Mesendoderm (in vitro differentiated cells): ENCODE results near the gene CPA5.

Experiments
- DNase-seq: peaks from one replicate; pipeline ENCODE4 v3.0.0; 2013
- H2AK5ac ChIP-seq: 2 replicates; pipeline ENCODE4 v1.6.1; 2013; ENCODE audit warnings: low read length, inconsistent platforms
- H2BK120ac ChIP-seq: 2 replicates; pipeline ENCODE4 v1.6.1; 2013; ENCODE audit warnings: low read depth, mild to moderate bottlenecking, low read length, moderate library complexity, mixed read lengths
- H2BK15ac ChIP-seq: replicated peaks from 2 replicates; pipeline ENCODE4 v1.6.1; 2013; ENCODE audit warnings: low read depth, mild to moderate bottlenecking, moderate library complexity
- H2BK5ac ChIP-seq: 2 replicates; pipeline ENCODE4 v1.6.1; 2013; ENCODE audit warnings: low read length, inconsistent platforms
- H3K18ac ChIP-seq: 2 replicates; pipeline ENCODE4 v1.6.1; 2013; ENCODE audit warnings: mild to moderate bottlenecking, low read length, mixed read lengths
- H3K23ac ChIP-seq: one replicate; pipeline ENCODE4 v1.6.1; 2013; ENCODE audit warnings: low read length
- H3K27ac ChIP-seq: 2 replicates; pipeline ENCODE4 v1.5.1; 2013; ENCODE audit warnings: low read depth, mild to moderate bottlenecking, inconsistent platforms, low read length, moderate library complexity
- H3K27me3 ChIP-seq: 2 replicates; pipeline ENCODE4 v1.6.1; 2013; ENCODE audit warnings: low read length, control low read depth, mild to moderate bottlenecking, inconsistent platforms; ENCODE audit not compliant: insufficient read depth, poor library complexity
- H3K36me3 ChIP-seq: 2 replicates; pipeline ENCODE4 v1.6.1; 2013; ENCODE audit warnings: low read length, inconsistent platforms; ENCODE audit not compliant: control insufficient read depth, insufficient read depth
- H3K4ac ChIP-seq: one replicate; pipeline ENCODE4 v1.6.1; 2013; ENCODE audit warnings: low read depth, mild to moderate bottlenecking, low read length, moderate library complexity
- H3K4me1 ChIP-seq: 2 replicates; pipeline ENCODE4 v1.6.1; 2013; ENCODE audit warnings: low read depth, low read length, inconsistent platforms; ENCODE audit not compliant: control insufficient read depth
- H3K4me2 ChIP-seq: 2 replicates; pipeline ENCODE4 v1.6.1; 2013; ENCODE audit warnings: low read length
- H3K4me3 ChIP-seq: 2 replicates; pipeline ENCODE4 v1.5.1; 2013; ENCODE audit warnings: mild to moderate bottlenecking, low read length
- H3K56ac ChIP-seq: one replicate; pipeline ENCODE4 v1.6.1; 2013; ENCODE audit warnings: low read length
- H3K79me1 ChIP-seq: 2 replicates; pipeline ENCODE4 v1.6.1; 2013; ENCODE audit warnings: low read length, inconsistent platforms
- H3K79me2 ChIP-seq: 2 replicates; pipeline ENCODE4 v1.6.1; 2013; ENCODE audit warnings: mild to moderate bottlenecking, low read length; ENCODE audit not compliant: control insufficient read depth, insufficient read depth
- H3K9ac ChIP-seq: 2 replicates; pipeline ENCODE4 v1.6.1; 2013; ENCODE audit warnings: low read length, inconsistent platforms
- H4K5ac ChIP-seq: one replicate; pipeline ENCODE4 v1.6.1; 2013; ENCODE audit warnings: low read length
- H4K8ac ChIP-seq: one replicate; pipeline ENCODE4 v1.6.1; 2013; ENCODE audit warnings: low read depth, mild to moderate bottlenecking, control low read depth, low read length, moderate library complexity
- WGBS: extraction: QIAGEN DNeasy Blood & Tissue Kit; methylation state at CpG from one replicate; pipeline ENCODE4 v1.1.7; 2013; ENCODE audit warnings: low lambda C conversion rate, missing lambda C conversion rate; ENCODE audit not compliant: insufficient coverage; ENCODE audit errors: extremely low coverage; 5-methylcytosine and 5-hydroxymethylcytosine counted together

Gene CPA5

GRCh38 chr7:130401101-130401500 is 56.5 kb downstream of the CPA5 start:
- Histone ChIP-seq H2BK120ac (no peak overlapping the region), H3K27ac (no peak overlapping the region), H3K4me2 (no peak overlapping the region), H3K18ac (no peak overlapping the region), H2BK5ac (no peak overlapping the region), H3K23ac (no peak overlapping the region), H4K8ac (no peak overlapping the region), H3K9ac (no peak overlapping the region), H2BK15ac (no peak overlapping the region), H4K5ac (no peak overlapping the region), H2AK5ac (no peak overlapping the region), H3K79me2 (no peaks in the 10 kb centered on the region), H3K27me3 (no peaks in the 10 kb centered on the region), H3K4ac (no peak overlapping the region), H3K4me1 (no peaks in the 10 kb centered on the region), H3K79me1 (no peaks in the 10 kb centered on the region), H3K56ac (no peak overlapping the region), H3K4me3 (no peak overlapping the region), H3K36me3 (no peaks in the 10 kb centered on the region)
- DNase-seq, result no peak
- no CpG with 5 or more reads among the region's 1 CpG for WGBS

- no peak overlapping the region for H3K27ac ChIP-seq
- H3K9ac ChIP-seq, result no peak overlapping the region
- no peak overlapping the region for H3K23ac ChIP-seq
- no peak overlapping the region for H4K5ac ChIP-seq
- H2BK5ac ChIP-seq, result no peak overlapping the region
- H4K8ac ChIP-seq, result no peak overlapping the region
- H3K4me2 ChIP-seq, result no peak overlapping the region
- no peaks in the 10 kb centered on the region for H3K36me3 ChIP-seq
- H2AK5ac ChIP-seq, result no peak overlapping the region
- no peak overlapping the region for H3K4ac ChIP-seq
- no peaks in the 10 kb centered on the region for H3K79me2 ChIP-seq
- H3K4me3 ChIP-seq, result no peak overlapping the region
- H3K27me3 ChIP-seq, result no peaks in the 10 kb centered on the region
- H2BK15ac ChIP-seq, result no peak overlapping the region
- H3K18ac ChIP-seq, result no peak overlapping the region
- H3K4me1 ChIP-seq, result no peaks in the 10 kb centered on the region
- DNase-seq, result no peak
- H3K79me1 ChIP-seq, result no peaks in the 10 kb centered on the region
- no peak overlapping the region for H3K56ac ChIP-seq
- no CpG with 5 or more reads among the region's 3 CpGs for WGBS
- no peak overlapping the region for H2BK120ac ChIP-seq
Measured at GRCh38 chr7:130401578-130401977, 57.0 kb downstream of the CPA5 start.

- H3K18ac ChIP-seq, result no peak overlapping the region
- no peak overlapping the region for H2BK120ac ChIP-seq
- no CpG with 5 or more reads among the region's 2 CpGs for WGBS
- no peak overlapping the region for H3K56ac ChIP-seq
- H3K79me1 ChIP-seq, result no peaks in the 10 kb centered on the region
- no peaks in the 10 kb centered on the region for H3K79me2 ChIP-seq
- no peak for DNase-seq
- no peak overlapping the region for H3K4me3 ChIP-seq
- no peak overlapping the region for H3K23ac ChIP-seq
- H4K5ac ChIP-seq, result no peak overlapping the region
- H2BK15ac ChIP-seq, result no peak overlapping the region
- H3K4ac ChIP-seq, result no peak overlapping the region
- no peaks in the 10 kb centered on the region for H3K36me3 ChIP-seq
- H2AK5ac ChIP-seq, result no peak overlapping the region
- no peaks in the 10 kb centered on the region for H3K4me1 ChIP-seq
- no peak overlapping the region for H4K8ac ChIP-seq
- H3K4me2 ChIP-seq, result no peak overlapping the region
- H2BK5ac ChIP-seq, result no peak overlapping the region
- H3K27me3 ChIP-seq, result no peaks in the 10 kb centered on the region
- no peak overlapping the region for H3K27ac ChIP-seq
- H3K9ac ChIP-seq, result no peak overlapping the region
Measured at GRCh38 chr7:130405003-130405402, 60.4 kb downstream of the CPA5 start.

GRCh38 chr7:130409067-130409711 is 64.6 kb downstream of the CPA5 start:
- no peaks in the 10 kb centered on the region for H3K27me3 ChIP-seq
- no peaks in the 10 kb centered on the region for H3K4me1 ChIP-seq
- no peak overlapping the region for H3K56ac ChIP-seq
- no peak overlapping the region for H2BK5ac ChIP-seq
- H4K5ac ChIP-seq, result no peak overlapping the region
- H3K27ac ChIP-seq, result no peak overlapping the region
- no peaks in the 10 kb centered on the region for H3K79me1 ChIP-seq
- no peak overlapping the region for H3K9ac ChIP-seq
- H3K36me3 ChIP-seq, result no peaks in the 10 kb centered on the region
- H2BK15ac ChIP-seq, result no peak overlapping the region
- H3K79me2 ChIP-seq, result no peaks in the 10 kb centered on the region
- H3K4me3 ChIP-seq, result no peak overlapping the region
- no peak overlapping the region for H2BK120ac ChIP-seq
- H3K18ac ChIP-seq, result no peak overlapping the region
- H3K4me2 ChIP-seq, result no peak overlapping the region
- DNase-seq, result no peak
- H3K23ac ChIP-seq, result no peak overlapping the region
- H4K8ac ChIP-seq, result no peak overlapping the region
- no CpG with 5 or more reads among the region's 3 CpGs for WGBS
- no peak overlapping the region for H3K4ac ChIP-seq
- no peak overlapping the region for H2AK5ac ChIP-seq

- Histone ChIP-seq H3K27ac (no peak overlapping the region), H3K4me1 (no peaks in the 10 kb centered on the region), H3K4me2 (no peak overlapping the region), H3K79me2 (no peaks in the 10 kb centered on the region), H3K56ac (no peak overlapping the region), H3K36me3 (no peaks in the 10 kb centered on the region), H2BK5ac (no peak overlapping the region), H3K9ac (no peak overlapping the region), H2BK120ac (no peak overlapping the region), H3K4me3 (no peak overlapping the region), H3K18ac (no peak overlapping the region), H3K23ac (no peak overlapping the region), H3K4ac (no peak overlapping the region), H3K27me3 (no peaks in the 10 kb centered on the region), H4K8ac (no peak overlapping the region), H2AK5ac (no peak overlapping the region), H3K79me1 (no peaks in the 10 kb centered on the region), H4K5ac (no peak overlapping the region), H2BK15ac (no peak overlapping the region)
- WGBS, result no CpG with 5 or more reads among the region's 4 CpGs
- DNase-seq, result no peak
Measured at GRCh38 chr7:130409712-130410072, 65.1 kb downstream of the CPA5 start.

- Histone ChIP-seq H4K8ac (no peak overlapping the region), H3K79me2 (no peaks in the 10 kb centered on the region), H3K56ac (no peak overlapping the region), H4K5ac (no peak overlapping the region), H3K23ac (no peak overlapping the region), H3K4me1 (no peaks in the 10 kb centered on the region), H3K27me3 (no peaks in the 10 kb centered on the region), H3K4me3 (no peak overlapping the region), H3K27ac (no peak overlapping the region), H3K4ac (no peak overlapping the region), H2BK5ac (no peak overlapping the region), H2BK120ac (no peak overlapping the region), H3K79me1 (no peaks in the 10 kb centered on the region), H3K9ac (no peak overlapping the region), H3K36me3 (no peaks in the 10 kb centered on the region), H2BK15ac (no peak overlapping the region), H2AK5ac (no peak overlapping the region), H3K18ac (no peak overlapping the region), H3K4me2 (no peak overlapping the region)
- no CpG with 5 or more reads among the region's 4 CpGs for WGBS
- DNase-seq, result no peak
Measured at GRCh38 chr7:130410868-130411541, 66.4 kb downstream of the CPA5 start.
